Raji (cell line): ENCODE measurements around the gene EPX.

ENCODE experiments used
- POLR2A ChIP-seq: IDR thresholded peaks from 2 replicates; pipeline ENCODE4 v1.6.1; 2011; ENCODE audit warnings: low read depth, low read length, control low read depth; ENCODE audit not compliant: insufficient read depth

Gene EPX, protein sequence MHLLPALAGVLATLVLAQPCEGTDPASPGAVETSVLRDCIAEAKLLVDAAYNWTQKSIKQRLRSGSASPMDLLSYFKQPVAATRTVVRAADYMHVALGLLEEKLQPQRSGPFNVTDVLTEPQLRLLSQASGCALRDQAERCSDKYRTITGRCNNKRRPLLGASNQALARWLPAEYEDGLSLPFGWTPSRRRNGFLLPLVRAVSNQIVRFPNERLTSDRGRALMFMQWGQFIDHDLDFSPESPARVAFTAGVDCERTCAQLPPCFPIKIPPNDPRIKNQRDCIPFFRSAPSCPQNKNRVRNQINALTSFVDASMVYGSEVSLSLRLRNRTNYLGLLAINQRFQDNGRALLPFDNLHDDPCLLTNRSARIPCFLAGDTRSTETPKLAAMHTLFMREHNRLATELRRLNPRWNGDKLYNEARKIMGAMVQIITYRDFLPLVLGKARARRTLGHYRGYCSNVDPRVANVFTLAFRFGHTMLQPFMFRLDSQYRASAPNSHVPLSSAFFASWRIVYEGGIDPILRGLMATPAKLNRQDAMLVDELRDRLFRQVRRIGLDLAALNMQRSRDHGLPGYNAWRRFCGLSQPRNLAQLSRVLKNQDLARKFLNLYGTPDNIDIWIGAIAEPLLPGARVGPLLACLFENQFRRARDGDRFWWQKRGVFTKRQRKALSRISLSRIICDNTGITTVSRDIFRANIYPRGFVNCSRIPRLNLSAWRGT

GRCh38 chr17:58192612-58193011 is at the start of gene EPX:
Gene EPX (plus strand): TSS chr17:58192726. CDS start chr17:58192847, 121 bp downstream.
- no peak for TF ChIP-seq POLR2A

DNA sequence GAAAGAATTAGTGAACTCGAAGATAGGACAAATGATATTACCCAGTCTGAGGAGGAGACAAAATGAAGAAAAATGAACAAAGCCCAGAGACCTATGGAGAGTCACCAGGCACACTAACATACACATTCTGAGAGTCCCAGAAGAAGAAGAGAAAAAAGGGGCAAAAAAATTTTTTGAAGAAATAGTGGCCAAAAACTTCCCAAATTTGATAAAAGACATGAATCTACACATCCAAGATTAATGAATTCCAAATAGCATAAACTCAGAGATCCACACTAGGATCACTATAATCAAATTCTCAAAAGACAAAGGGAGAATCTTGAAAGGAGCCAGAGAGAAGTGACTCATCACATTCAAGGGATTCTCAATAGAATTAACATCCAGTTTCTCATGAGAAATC is 47.7 kb upstream of the EPX start:
- no peak for TF ChIP-seq POLR2A

DNA sequence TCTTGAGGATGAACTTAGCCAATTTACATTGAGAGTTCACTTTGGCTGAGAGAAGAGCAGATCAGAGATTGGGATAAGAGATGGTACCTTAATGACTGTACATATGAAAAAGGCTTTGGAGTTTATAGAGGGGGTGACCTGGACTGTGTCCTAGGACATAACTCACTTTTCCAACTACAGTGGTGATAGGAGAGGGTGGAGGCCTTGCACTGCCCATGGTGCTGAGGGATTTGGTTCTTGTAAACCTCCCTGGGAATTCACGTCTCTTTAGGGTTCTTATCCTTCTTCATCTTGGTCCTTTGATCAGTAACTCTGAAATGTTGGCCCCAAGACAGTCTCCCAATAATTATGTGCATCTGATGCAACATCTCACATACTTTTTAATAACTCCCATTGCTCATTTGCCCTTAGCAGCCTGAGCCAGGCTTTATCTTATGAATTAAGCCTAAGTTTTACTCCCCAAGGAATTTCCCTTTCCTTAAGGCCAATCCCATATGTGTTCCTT is 44.5 kb upstream of the EPX start, which contains the start of gene OR4D1:
OR4D1 (plus strand) TSS at position 455 of the 505 bp plus-strand sequence. CDS start 6,770 bp downstream, outside the sequence.
- TF ChIP-seq POLR2A: no peak

- no peak for TF ChIP-seq POLR2A
Observed at GRCh38 chr17:58148609-58149008, 43.9 kb upstream of the EPX start.

- no peak for TF ChIP-seq POLR2A
Observed at GRCh38 chr17:58150394-58150793, 42.1 kb upstream of the EPX start.

DNA sequence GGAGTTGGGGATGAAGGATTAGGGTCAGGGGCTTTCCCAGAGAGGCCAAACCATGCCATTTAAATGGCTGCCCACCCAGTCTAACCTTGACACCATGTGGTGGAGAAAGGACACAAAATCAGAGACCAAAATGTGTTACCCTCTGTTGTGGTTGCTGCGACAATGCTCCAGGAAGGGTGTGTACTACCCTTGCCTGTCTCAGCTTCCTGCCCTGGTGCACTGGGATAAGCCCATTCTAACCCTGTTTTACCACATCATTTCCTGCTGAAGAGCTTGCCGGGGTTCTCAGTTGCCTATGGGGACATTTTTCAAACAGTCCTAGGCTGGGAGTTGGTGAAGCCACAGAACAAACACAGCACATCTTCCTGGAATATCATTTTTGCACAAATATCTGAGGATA is 39.5 kb upstream of the EPX start:
- TF ChIP-seq POLR2A: no peak

DNA sequence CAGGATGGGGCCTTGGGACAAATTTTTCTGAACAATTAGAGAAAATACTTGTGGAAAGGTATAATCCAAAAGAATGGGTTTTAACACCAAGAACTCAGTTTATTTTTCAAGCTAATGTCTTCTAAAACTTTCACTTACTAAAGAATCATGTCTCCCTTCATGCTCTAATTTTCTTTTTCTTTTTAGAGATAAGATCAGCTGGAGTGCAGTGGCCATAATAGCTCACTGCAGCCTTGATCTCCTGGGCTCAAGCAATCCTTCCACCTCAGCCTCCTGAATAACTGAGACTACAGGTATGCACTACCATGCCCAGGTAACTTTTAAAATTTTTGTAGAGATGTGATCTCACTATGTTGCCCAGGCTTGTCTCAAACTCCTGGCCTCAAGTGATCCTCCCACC is 38.9 kb upstream of the EPX start:
- no peak for TF ChIP-seq POLR2A

DNA sequence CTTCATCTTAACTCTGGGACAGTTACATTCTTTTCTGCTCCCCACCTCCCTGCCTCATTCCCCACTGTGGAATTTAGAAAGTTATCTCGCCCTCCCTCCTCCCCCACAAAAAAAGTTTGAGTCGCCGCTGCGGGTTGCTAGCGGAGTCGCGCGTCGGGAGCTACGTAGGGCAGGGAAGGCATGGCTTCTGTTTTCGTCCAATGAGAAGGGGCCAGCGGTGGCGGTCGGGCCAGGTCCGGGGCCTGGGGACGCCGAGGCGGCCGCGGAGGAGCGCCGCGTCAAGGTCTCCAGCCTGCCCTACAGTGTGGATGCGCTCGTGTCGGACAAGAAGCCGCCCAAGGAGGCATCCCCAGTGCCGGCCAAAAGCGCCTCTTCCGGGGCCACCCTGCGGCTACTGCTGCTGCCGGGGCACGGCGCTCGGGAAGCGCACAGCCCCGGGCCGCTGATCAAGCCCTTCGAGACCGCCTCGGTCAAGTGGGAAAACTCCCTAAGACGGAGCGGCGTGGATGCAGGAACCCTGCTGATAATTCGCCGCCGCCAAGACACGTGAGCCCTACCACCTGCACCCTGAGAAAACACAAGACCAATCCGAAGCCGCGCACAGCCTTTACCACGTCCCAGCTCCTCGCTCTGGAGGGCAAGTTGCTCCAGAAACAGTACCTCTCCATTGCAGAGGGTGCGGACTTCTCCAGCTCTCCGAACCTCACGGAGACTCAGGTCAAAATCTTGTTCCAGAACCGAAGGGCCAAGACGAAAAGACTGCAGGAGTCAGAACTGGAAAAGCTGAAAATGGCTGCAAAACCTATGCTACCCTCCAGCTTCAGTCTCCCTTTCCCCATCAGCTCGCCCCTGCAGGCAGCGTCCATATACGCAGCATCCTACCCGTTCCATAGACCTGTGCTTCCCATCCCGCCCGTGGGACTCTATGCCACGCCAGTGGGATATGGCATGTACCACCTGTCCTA is 35.4 kb upstream of the EPX start:
- no peak for TF ChIP-seq POLR2A

DNA sequence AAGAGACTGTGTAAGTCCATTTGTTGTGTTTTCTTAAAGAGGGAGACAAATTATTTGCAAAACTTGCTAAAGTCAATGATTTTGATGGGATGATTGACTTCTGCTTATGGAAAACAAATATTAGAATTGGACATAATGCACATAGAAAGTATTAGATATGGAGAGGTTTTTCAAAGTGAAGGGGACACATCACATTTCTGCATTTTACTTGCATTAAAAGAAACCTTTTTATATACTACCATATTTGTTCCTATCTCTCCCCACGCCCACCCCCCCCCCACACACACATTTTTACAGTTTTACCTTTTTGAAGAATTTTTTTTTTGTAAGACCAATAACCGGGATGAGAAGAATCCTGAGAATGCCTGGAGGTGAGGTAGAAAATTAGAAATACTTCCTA is 34.3 kb upstream of the EPX start:
- no peak for TF ChIP-seq POLR2A

DNA sequence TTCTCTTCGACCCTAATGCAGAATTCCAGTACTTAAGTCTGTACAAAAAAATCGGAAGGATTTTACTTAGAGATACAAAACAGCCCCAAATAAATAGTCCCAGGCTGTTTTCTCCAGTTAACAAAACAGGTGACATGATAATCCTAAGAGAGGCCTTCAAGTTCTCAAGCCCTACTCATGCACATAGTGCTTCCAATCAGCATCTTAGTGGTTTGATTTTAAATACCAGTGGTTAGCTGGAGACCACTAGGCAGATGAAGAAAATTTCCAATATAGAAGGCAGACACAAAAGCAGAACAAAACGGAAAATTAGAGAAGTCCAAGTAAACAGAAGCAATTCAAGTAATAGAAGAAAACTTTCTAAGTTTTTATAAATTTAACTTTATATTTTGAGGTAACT is 31.0 kb upstream of the EPX start:
- no peak for TF ChIP-seq POLR2A

DNA sequence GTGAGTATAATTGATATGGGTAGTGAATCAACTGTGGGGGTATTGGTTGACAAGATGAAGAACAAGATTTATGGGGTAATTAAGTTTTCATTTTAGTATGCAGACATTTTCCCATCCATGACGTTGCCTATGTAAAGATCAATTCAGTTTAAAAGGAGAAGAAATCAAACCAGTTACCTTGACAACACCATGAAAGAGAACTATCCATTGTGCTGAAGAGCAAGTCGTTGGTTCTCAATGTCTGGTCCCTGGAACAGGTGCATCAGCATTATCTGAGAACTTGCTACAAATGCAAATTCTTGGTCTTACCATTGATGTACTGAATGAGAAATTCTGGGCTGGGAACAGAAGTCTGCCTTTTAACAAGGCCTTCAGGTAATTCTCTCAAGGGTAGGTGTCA is 26.5 kb upstream of the EPX start:
- TF ChIP-seq POLR2A: no peak

- no peak for TF ChIP-seq POLR2A
Observed at GRCh38 chr17:58166682-58167081, 25.8 kb upstream of the EPX start, which contains the start of gene OR4D2. Gene OR4D2 (plus strand): TSS chr17:58166982. CDS start chr17:58169656, 2,674 bp downstream.

- TF ChIP-seq POLR2A: no peak
Observed at GRCh38 chr17:58170622-58171021, 21.9 kb upstream of the EPX start.

DNA sequence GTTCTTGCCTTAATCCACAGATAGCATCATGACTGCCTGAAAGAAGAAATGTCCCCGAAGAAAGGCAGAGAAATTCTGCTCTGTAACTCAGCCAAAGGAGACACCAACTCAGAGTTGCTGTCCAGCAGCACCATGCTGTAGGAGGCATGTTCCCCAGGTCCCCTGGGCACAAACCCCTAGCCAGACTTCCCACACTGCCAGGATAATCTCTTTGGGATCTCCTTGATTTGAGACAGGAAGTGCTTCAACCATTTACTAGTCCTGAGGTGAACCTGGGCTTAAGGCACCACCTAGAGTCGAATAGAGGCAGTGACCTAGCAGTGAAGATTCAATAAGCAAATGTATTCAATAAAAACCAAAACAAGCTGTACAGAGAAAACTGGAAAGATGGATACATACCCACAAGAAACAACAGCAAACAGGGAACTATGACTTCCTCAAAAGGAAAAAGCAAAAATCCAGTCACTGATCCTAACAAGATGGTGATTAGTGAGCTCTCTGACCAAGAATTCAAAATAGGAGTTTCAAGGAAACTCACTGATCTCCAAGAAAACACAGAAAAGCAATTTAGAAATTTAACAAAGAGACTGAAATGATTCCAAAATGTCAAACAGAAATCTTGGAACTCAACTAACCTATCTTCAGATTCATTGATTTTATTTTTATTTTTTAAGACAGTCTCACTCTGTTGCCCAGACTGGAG is 20.0 kb upstream of the EPX start:
- no peak for TF ChIP-seq POLR2A
